Measurements from ENCODE around the gene SLC4A4. TPM values are rescaled to one million over a fixed set of nuclear protein-coding genes. Genes with fewer than 3 reads are reported as not detected.

SLC4A4 gene
- total and polyA plus RNA-seq, 2 of the 8 experiments (the other 6 are each of a cell fraction or from before 2014, with no cell fraction given), result 0.67 to 2.8 TPM

GRCh38 chr4:71322425-71322824 lies 16.4 kb upstream of the SLC4A4 start (continued):
- TF ChIP-seq CHD7 (IDR thresholded peaks at IDR 0.05; ENCODE audit: insufficient replicate concordance, low read length) (no peak), USF2 (IDR thresholded peaks at IDR 0.05; ENCODE audit: low read length) (no peak), ASH2L (IDR thresholded peaks at IDR 0.05; ENCODE audit: low read length) (no peak), POLR2A (IDR thresholded peaks at IDR 0.05; ENCODE audit: control extremely low read depth in 1 of 2, low read depth in 2 of 2, low read length in 2 of 2) (no peak)

All from H1 (cell line).